ENCODE data around the gene OTOF. TPM values are rescaled to one million over a fixed set of nuclear protein-coding genes. Genes with fewer than 3 reads are reported as not detected.

The OTOF gene
- total RNA-seq, 1 donor from 2014 or later, result not detected

DNA sequence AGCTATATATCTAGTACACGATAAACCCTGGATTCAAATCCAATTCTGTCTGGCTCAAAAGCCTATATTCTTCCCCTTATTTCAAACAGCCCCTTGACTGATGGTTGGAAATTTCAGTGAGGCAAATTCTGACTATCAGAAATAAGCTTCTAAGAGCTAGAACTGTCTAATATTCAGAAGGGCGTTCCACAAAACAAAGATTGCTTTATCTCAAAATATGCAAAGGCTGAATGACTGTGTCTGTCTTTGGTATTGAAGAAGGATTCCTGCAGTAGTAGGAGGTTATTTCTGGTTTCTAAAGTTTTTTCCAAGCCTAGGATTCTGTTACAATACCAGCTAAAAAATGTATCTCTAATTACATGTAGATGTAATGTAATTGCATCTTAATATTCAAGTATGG is 45.1 kb downstream of the OTOF start:
- Histone ChIP-seq H3K27me3 (ENCODE audit: control insufficient read depth, insufficient read depth, low read length) (no peaks in the 10 kb centered on the region), H3K4me3 (ENCODE audit: low read depth, low read length) (no peak overlapping the region), H3K36me3 (ENCODE audit: control insufficient read depth, insufficient read depth, low read length) (no peaks in the 10 kb centered on the region)
- TF ChIP-seq, protein P1, sequence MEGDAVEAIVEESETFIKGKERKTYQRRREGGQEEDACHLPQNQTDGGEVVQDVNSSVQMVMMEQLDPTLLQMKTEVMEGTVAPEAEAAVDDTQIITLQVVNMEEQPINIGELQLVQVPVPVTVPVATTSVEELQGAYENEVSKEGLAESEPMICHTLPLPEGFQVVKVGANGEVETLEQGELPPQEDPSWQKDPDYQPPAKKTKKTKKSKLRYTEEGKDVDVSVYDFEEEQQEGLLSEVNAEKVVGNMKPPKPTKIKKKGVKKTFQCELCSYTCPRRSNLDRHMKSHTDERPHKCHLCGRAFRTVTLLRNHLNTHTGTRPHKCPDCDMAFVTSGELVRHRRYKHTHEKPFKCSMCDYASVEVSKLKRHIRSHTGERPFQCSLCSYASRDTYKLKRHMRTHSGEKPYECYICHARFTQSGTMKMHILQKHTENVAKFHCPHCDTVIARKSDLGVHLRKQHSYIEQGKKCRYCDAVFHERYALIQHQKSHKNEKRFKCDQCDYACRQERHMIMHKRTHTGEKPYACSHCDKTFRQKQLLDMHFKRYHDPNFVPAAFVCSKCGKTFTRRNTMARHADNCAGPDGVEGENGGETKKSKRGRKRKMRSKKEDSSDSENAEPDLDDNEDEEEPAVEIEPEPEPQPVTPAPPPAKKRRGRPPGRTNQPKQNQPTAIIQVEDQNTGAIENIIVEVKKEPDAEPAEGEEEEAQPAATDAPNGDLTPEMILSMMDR (IDR thresholded peaks at IDR 0.05; ENCODE audit: insufficient read depth, low read length, poor library complexity, severe bottlenecking), result no peak
- DNase-seq (ENCODE audit: low read depth), result no peak

DNA sequence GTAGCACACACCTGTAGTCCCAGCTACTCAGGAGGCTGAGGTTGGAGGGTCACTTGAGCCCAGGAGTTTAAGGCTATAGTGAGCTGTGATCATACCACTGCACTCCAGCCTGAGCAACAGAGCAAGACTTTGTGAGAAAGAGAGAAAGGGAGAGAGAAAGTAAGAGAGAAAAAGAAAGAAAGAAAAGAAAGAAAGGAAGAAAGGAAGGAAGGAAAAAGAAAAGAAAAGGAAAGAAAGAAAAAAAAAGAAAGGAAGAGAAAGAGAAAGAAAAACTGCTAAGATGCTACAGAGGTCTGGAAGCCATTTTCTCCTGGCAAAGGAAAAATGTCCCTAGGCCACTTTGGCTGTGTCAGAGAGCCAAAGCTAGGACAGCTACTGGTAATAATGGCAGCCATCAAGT is 45.6 kb downstream of the OTOF start:
- no peak for DNase-seq (ENCODE audit: low read depth)
- TF ChIP-seq, protein P1 (IDR thresholded peaks at IDR 0.05; ENCODE audit: insufficient read depth, low read length, poor library complexity, severe bottlenecking), result no peak
- no peaks in the 10 kb centered on the region for H3K27me3 ChIP-seq (ENCODE audit: control insufficient read depth, insufficient read depth, low read length)

GRCh38 chr2:26430826-26431225 is 47.1 kb downstream of the OTOF start:
- H3K4me3 ChIP-seq (ENCODE audit: low read depth, low read length), result no peak overlapping the region
- DNase-seq (ENCODE audit: low read depth), result no peak
- H3K27me3 ChIP-seq (ENCODE audit: control insufficient read depth, insufficient read depth, low read length), result no peaks in the 10 kb centered on the region
- H3K36me3 ChIP-seq (ENCODE audit: control insufficient read depth, insufficient read depth, low read length), result no peaks in the 10 kb centered on the region
- TF ChIP-seq, protein P1 (IDR thresholded peaks at IDR 0.05; ENCODE audit: insufficient read depth, low read length, poor library complexity, severe bottlenecking), result no peak

More for the DNA sequence above, 45.6 kb downstream of the OTOF start:
- Histone ChIP-seq H3K4me3 (ENCODE audit: low read depth, low read length) (no peak overlapping the region), H3K36me3 (ENCODE audit: control insufficient read depth, insufficient read depth, low read length) (no peaks in the 10 kb centered on the region)

GRCh38 chr2:26429779-26430578 is 47.9 kb downstream of the OTOF start:
- DNase-seq (ENCODE audit: low read depth), result no peak
- Histone ChIP-seq H3K4me3 (ENCODE audit: low read depth, low read length) (no peak overlapping the region), H3K27me3 (ENCODE audit: control insufficient read depth, insufficient read depth, low read length) (no peaks in the 10 kb centered on the region), H3K36me3 (ENCODE audit: control insufficient read depth, insufficient read depth, low read length) (no peaks in the 10 kb centered on the region)
- TF ChIP-seq, protein P1 (IDR thresholded peaks at IDR 0.05; ENCODE audit: insufficient read depth, low read length, poor library complexity, severe bottlenecking), result no peak

- TF ChIP-seq, protein P1 (IDR thresholded peaks at IDR 0.05; ENCODE audit: insufficient read depth, low read length, poor library complexity, severe bottlenecking), result no peak
- DNase-seq (ENCODE audit: low read depth), result no peak
Observed at GRCh38 chr2:26428846-26429245, 49.1 kb downstream of the OTOF start.

GRCh38 chr2:26424221-26424620 is 53.7 kb downstream of the OTOF start:
- no peak overlapping the region for H3K4me3 ChIP-seq (ENCODE audit: low read depth, low read length)
- peaks cover 6% of the 10 kb centered on the region for H3K27me3 ChIP-seq (ENCODE audit: control insufficient read depth, insufficient read depth, low read length)
- DNase-seq (ENCODE audit: low read depth), result no peak
- TF ChIP-seq, protein P1 (IDR thresholded peaks at IDR 0.05; ENCODE audit: insufficient read depth, low read length, poor library complexity, severe bottlenecking), result no peak
- H3K36me3 ChIP-seq (ENCODE audit: control insufficient read depth, insufficient read depth, low read length), result no peaks in the 10 kb centered on the region

More at GRCh38 chr2:26428846-26429245, 49.1 kb downstream of the OTOF start:
- Histone ChIP-seq H3K36me3 (ENCODE audit: control insufficient read depth, insufficient read depth, low read length) (no peaks in the 10 kb centered on the region), H3K4me3 (ENCODE audit: low read depth, low read length) (no peak overlapping the region), H3K27me3 (ENCODE audit: control insufficient read depth, insufficient read depth, low read length) (no peaks in the 10 kb centered on the region)

All from kidney epithelial cell (primary cell).